ENCODE results near the gene PSTPIP1.

The PSTPIP1 gene

DNA sequence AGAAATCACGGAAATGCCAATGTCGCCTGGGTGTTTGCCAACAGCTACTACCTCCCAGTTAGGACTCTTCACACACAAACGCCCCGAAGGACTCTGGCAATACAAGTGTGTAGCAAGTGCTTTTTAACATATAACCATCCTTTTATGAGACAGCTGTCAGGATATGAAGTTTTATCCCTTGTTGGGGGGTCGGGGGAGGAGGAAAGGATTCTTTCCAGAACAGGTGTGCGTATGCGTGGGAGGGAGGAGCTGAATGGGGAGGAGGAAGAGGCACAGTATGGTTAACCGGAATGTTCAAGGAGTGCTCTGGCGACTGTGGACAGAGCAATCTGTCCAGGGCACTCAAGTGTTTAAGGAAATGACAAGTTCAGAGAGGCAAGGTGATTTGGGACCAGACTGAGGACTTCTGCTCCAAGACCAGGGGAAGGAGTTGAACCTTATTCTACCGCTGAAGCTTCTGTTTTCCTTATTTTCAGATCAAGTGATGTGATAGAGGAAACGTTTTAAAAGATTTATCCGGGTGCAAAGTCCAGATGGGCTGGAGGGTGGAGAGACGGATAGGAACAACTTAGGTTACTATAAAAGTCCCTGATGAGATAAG, 74.7 kb downstream of the PSTPIP1 start:
- Histone ChIP-seq H3K4me1 (ENCODE audit: control insufficient read depth, insufficient read depth, low read length) (peaks cover 43% of the 10 kb centered on the region), H3K9ac (ENCODE audit: low read length) (peak overlapping the region; percentile 91), H3K4me3 (ENCODE audit: low read length) (peak overlapping the region; percentile 65)

DNA sequence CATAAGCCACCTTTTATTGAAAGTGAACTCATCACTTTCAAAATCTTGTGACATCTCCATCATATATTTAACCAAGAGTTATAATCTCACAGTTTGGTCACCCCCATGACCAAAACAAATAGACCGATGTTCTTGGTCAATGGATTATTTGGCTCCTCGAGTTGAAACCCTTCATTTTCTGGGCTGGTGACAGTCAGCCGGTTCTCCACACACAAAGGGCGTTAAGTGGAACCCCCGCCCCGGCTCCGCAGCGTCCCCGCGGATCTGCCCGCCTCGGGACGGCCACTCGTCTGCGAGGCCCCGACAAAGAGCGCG, 75.2 kb downstream of the PSTPIP1 start:
- Histone ChIP-seq H3K27me3 (ENCODE audit: control insufficient read depth, insufficient read depth, low read length) (no peaks in the 10 kb centered on the region), H3K9me3 (ENCODE audit: control insufficient read depth, low read length) (no peaks in the 10 kb centered on the region), H3K9ac (ENCODE audit: low read length) (peak overlapping the region; percentile 91), H3K36me3 (ENCODE audit: control insufficient read depth, insufficient read depth, low read length) (no peaks in the 10 kb centered on the region), H3K4me1 (ENCODE audit: control insufficient read depth, insufficient read depth, low read length) (peaks cover 38% of the 10 kb centered on the region), H3K4me3 (ENCODE audit: low read length) (peak overlapping the region; percentile 65)

More for the DNA sequence above, 74.7 kb downstream of the PSTPIP1 start:
- Histone ChIP-seq H3K9me3 (ENCODE audit: control insufficient read depth, low read length) (no peaks in the 10 kb centered on the region), H3K27me3 (ENCODE audit: control insufficient read depth, insufficient read depth, low read length) (no peaks in the 10 kb centered on the region), H3K36me3 (ENCODE audit: control insufficient read depth, insufficient read depth, low read length) (no peaks in the 10 kb centered on the region)

DNA sequence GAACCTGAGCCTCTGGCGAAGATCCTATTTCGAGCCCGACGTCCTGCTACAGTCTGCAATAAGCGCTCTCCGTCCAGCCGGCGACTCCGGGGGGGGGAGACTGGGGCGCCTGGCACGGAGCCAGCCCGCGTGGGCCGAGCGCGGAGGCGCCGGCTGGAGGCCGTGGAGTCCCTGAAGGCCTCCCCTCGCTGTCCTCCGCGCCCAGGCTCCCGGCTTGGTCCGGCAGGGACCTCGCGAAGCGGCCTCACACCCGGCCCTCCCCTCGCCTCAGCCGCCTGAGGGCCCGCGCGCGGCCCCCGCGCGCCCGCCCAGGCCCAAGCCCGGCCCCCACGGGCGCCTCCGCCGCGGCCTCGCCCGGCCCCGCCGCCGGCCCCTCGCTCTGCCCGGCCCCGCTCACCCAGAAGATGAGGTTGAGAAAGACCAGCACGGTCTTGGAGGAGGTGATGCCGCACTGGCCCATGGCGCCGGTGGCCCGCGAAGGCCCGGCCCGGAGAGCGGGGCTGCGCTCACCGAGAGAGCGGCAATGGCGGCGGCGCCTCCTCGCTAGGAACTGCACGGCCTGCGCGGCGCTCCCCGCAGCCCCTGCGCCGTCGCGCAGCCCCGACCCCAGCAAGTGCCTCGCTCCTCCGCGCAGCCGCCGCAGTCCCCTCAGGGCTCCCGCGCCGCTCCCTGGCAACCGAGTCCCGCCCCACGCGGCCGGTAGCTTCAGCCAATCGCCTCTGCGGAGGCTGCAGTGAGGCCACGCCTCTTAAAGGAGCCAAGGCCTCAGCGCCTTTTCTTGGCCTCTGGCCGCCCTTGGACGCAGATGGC, 75.8 kb downstream of the PSTPIP1 start, which contains the start of gene TSPAN3:
Gene TSPAN3, minus strand, starts transcription at position 615 of the 810 bp plus-strand sequence. Its CDS starts 155 bp downstream, at position 460.
- Histone ChIP-seq H3K9ac (ENCODE audit: low read length) (peak within 1 kb of the TSS; percentile 91), H3K4me1 (ENCODE audit: control insufficient read depth, insufficient read depth, low read length) (peaks cover 34% of the 10 kb centered on the region), H3K27me3 (ENCODE audit: control insufficient read depth, insufficient read depth, low read length) (no peaks in the 10 kb centered on the region), H3K4me3 (ENCODE audit: low read length) (peak within 1 kb of the TSS; percentile 65), H3K9me3 (ENCODE audit: control insufficient read depth, low read length) (no peaks in the 10 kb centered on the region), H3K36me3 (ENCODE audit: control insufficient read depth, insufficient read depth, low read length) (no peaks in the 10 kb centered on the region)

DNA sequence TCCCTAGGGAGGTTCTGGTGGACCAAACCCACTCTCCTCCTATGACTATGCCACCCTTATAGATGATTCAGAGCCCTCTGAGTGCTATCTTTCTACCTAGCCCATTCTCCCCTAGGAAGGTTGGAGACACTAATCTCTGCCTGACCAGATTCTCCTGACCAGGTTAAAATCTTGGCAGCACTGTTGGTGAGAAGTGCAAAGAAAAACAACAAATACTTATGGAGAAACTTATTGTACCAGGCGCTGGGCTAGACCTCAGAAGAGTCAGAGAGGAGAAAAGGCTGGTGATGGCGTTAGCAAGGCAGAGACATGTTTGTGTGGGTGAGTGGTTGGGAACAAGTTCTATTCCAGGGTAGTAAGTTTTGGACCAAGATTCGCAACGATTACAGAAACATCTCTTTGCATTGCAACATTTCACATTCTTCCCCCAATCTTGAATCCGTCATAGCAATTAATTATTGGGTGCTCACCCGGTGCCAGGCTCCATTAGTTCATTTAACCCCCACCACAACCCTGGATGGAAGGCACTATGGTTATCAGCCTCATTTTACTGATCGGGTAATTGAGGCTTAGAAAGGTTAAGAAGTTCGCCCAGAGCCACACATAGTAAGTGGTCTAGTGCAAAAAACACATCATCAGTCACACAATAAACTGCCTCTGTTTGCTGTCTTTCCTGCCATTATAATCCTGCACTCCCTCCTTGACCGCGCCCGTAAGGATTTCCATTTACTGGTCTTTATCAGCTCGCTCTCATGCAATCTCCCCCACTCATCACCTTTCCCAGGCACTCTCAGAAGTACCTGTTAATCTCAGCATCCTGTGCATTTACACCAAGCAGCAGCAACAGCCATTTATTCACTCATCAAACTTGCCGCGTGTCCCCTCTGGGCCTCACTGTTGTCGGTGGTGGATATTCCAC, 76.6 kb downstream of the PSTPIP1 start:
- Histone ChIP-seq H3K4me3 (ENCODE audit: low read length) (no peak overlapping the region), H3K9me3 (ENCODE audit: control insufficient read depth, low read length) (no peaks in the 10 kb centered on the region), H3K4me1 (ENCODE audit: control insufficient read depth, insufficient read depth, low read length) (peaks cover 30% of the 10 kb centered on the region), H3K27me3 (ENCODE audit: control insufficient read depth, insufficient read depth, low read length) (no peaks in the 10 kb centered on the region), H3K36me3 (ENCODE audit: control insufficient read depth, insufficient read depth, low read length) (no peaks in the 10 kb centered on the region), H3K9ac (ENCODE audit: low read length) (peak overlapping the region; percentile 91)

- H3K4me1 ChIP-seq (ENCODE audit: control insufficient read depth, insufficient read depth, low read length): peaks cover 12% of the 10 kb centered on the region
- H3K9me3 ChIP-seq (ENCODE audit: control insufficient read depth, low read length): no peaks in the 10 kb centered on the region
- no peak overlapping the region for H3K9ac ChIP-seq (ENCODE audit: low read length)
- H3K27me3 ChIP-seq (ENCODE audit: control insufficient read depth, insufficient read depth, low read length): no peaks in the 10 kb centered on the region
- H3K36me3 ChIP-seq (ENCODE audit: control insufficient read depth, insufficient read depth, low read length): no peaks in the 10 kb centered on the region
- H3K4me3 ChIP-seq (ENCODE audit: low read length): no peak overlapping the region
Measured at GRCh38 chr15:77074350-77074749, 79.4 kb downstream of the PSTPIP1 start.

DNA sequence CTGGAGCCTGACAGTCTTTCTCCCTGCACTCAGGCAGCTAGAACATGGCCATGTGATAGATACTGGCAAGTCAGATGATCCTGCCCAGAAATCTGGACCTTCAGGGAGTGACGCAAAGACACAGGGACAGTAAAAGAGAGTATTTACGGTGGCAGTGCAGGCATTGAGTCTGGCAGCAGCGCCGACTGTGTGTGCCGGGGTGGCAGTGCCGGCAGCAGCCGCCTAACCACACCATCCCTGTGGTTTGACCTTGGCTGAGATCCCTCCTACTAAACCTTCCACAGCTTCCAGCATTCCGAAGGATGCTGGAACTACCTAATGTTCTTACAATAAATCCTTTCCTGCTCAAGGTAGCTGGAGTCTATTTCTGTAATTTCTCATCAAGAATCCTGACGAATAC, 80.6 kb downstream of the PSTPIP1 start:
- H3K9me3 ChIP-seq (ENCODE audit: control insufficient read depth, low read length): no peaks in the 10 kb centered on the region
- H3K9ac ChIP-seq (ENCODE audit: low read length): no peak overlapping the region

GRCh38 chr15:77076323-77076915, 81.5 kb downstream of the PSTPIP1 start:
- H3K9ac ChIP-seq (ENCODE audit: low read length): no peak overlapping the region
- no peaks in the 10 kb centered on the region for H3K27me3 ChIP-seq (ENCODE audit: control insufficient read depth, insufficient read depth, low read length)
- no peak overlapping the region for H3K4me3 ChIP-seq (ENCODE audit: low read length)
- no peaks in the 10 kb centered on the region for H3K9me3 ChIP-seq (ENCODE audit: control insufficient read depth, low read length)
- no peaks in the 10 kb centered on the region for H3K36me3 ChIP-seq (ENCODE audit: control insufficient read depth, insufficient read depth, low read length)
- H3K4me1 ChIP-seq (ENCODE audit: control insufficient read depth, insufficient read depth, low read length): peaks cover 3% of the 10 kb centered on the region

More for the DNA sequence above, 80.6 kb downstream of the PSTPIP1 start:
- Histone ChIP-seq H3K4me3 (ENCODE audit: low read length) (no peak overlapping the region), H3K4me1 (ENCODE audit: control insufficient read depth, insufficient read depth, low read length) (peaks cover 8% of the 10 kb centered on the region), H3K36me3 (ENCODE audit: control insufficient read depth, insufficient read depth, low read length) (no peaks in the 10 kb centered on the region), H3K27me3 (ENCODE audit: control insufficient read depth, insufficient read depth, low read length) (no peaks in the 10 kb centered on the region)

- Histone ChIP-seq H3K4me1 (ENCODE audit: control insufficient read depth, insufficient read depth, low read length) (peaks cover 6% of the 10 kb centered on the region), H3K9me3 (ENCODE audit: control insufficient read depth, low read length) (no peaks in the 10 kb centered on the region), H3K36me3 (ENCODE audit: control insufficient read depth, insufficient read depth, low read length) (no peaks in the 10 kb centered on the region), H3K27me3 (ENCODE audit: control insufficient read depth, insufficient read depth, low read length) (no peaks in the 10 kb centered on the region), H3K4me3 (ENCODE audit: low read length) (no peak overlapping the region), H3K9ac (ENCODE audit: low read length) (no peak overlapping the region)
Measured at GRCh38 chr15:77081971-77082370, 87.0 kb downstream of the PSTPIP1 start.

DNA sequence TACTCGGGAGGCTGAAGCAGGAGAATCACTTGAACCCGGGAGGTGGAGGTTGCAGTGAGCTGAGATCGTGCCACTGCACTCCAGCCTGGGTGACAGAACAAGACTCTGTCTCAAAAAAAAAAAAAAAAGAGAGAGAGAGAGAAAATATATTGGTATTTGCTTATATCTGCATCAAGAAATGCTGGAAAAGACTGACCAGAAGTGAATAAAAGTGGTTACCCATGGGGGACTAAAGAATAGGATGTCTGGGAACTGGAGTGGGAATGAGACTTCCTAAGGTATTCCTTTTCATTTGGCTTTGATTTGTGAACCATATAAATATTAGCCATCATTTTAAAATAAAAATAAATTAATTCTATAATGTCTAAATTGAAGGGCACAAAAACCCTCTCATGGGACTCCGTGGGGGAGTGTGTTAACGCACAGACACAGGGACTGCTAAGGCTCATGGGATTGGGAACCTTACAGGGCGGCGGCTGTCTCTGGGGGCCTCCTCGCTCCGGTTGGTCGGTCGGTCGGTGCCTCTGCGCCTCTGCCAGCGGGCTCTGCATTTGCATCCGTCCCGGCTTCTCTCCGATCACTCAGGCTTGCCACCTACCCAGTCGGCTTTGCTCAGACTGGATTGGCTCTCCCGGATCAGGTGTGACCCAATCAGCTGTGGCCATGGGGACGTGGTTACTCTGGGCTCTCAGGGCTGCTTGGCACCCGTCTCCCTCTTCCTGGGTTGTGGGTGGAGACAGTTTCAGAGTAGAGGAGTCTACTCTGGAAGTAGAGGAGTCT, 88.6 kb downstream of the PSTPIP1 start:
- Histone ChIP-seq H3K4me1 (ENCODE audit: control insufficient read depth, insufficient read depth, low read length) (peaks cover 6% of the 10 kb centered on the region), H3K9me3 (ENCODE audit: control insufficient read depth, low read length) (no peaks in the 10 kb centered on the region), H3K36me3 (ENCODE audit: control insufficient read depth, insufficient read depth, low read length) (no peaks in the 10 kb centered on the region), H3K4me3 (ENCODE audit: low read length) (no peak overlapping the region), H3K9ac (ENCODE audit: low read length) (no peak overlapping the region), H3K27me3 (ENCODE audit: control insufficient read depth, insufficient read depth, low read length) (no peaks in the 10 kb centered on the region)

- Histone ChIP-seq H3K9me3 (ENCODE audit: control insufficient read depth, low read length) (no peaks in the 10 kb centered on the region), H3K36me3 (ENCODE audit: control insufficient read depth, insufficient read depth, low read length) (no peaks in the 10 kb centered on the region), H3K4me1 (ENCODE audit: control insufficient read depth, insufficient read depth, low read length) (peaks cover 6% of the 10 kb centered on the region), H3K9ac (ENCODE audit: low read length) (no peak overlapping the region), H3K4me3 (ENCODE audit: low read length) (no peak overlapping the region), H3K27me3 (ENCODE audit: control insufficient read depth, insufficient read depth, low read length) (no peaks in the 10 kb centered on the region)
Measured at GRCh38 chr15:77084436-77084835, 89.5 kb downstream of the PSTPIP1 start.

DNA sequence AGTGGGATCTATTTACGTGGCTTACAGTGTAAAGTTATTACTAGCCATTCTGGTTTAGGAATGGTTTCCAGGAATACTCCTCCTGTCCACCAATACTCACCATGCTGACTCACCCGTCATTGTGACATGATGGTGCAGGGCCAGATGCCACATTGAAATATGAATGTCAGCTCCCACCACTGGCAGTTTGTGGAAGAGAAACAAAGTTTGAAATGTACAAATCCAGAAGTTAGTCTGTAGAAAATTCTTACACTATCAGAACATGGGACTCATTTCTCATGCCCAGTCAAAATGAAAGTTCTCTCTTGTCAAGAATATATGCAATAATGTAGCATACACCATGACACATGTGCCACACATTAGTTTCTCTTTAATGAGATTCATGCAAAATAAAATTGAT, 90.4 kb downstream of the PSTPIP1 start:
- Histone ChIP-seq H3K36me3 (ENCODE audit: control insufficient read depth, insufficient read depth, low read length) (no peaks in the 10 kb centered on the region), H3K4me3 (ENCODE audit: low read length) (no peak overlapping the region), H3K4me1 (ENCODE audit: control insufficient read depth, insufficient read depth, low read length) (peaks cover 6% of the 10 kb centered on the region), H3K27me3 (ENCODE audit: control insufficient read depth, insufficient read depth, low read length) (no peaks in the 10 kb centered on the region), H3K9me3 (ENCODE audit: control insufficient read depth, low read length) (no peaks in the 10 kb centered on the region), H3K9ac (ENCODE audit: low read length) (no peak overlapping the region)

Data from mucosa of stomach (tissue), 1 donor.